Activated CD4-positive, CD25-positive, alpha-beta regulatory T cell (primary cell): ENCODE results near the gene ADGRV1.
"Not testable (repeated sequence)": the region's sequence is repeated elsewhere in the genome, so short reads cannot be mapped to it uniquely, and the experiment has no call there.

Experiments
- DNase-seq, 4 experiments: peaks; one replicate each; lab custom pipeline; 2025; lab: John Stamatoyannopoulos, UW

Gene ADGRV1

GRCh38 chr5:90947667-90948066, 389.1 kb downstream of the ADGRV1 start:
- DNase-seq: no peak

GRCh38 chr5:90948969-90949368, 390.4 kb downstream of the ADGRV1 start:
- DNase-seq: no peak

- no peak for DNase-seq
These were observed 391.1 kb downstream of the ADGRV1 start for GRCh38 chr5:90949469-90950358.

- no peak for DNase-seq
These were observed 396.5 kb downstream of the ADGRV1 start for GRCh38 chr5:90955001-90955635.

- no peak for DNase-seq
These were observed 398.0 kb downstream of the ADGRV1 start for GRCh38 chr5:90956511-90957097.

- DNase-seq: no peak
These were observed 399.3 kb downstream of the ADGRV1 start for GRCh38 chr5:90957906-90958305.

- no peak for DNase-seq
These were observed 400.7 kb downstream of the ADGRV1 start for GRCh38 chr5:90959262-90959661.

- DNase-seq: no peak
These were observed 403.9 kb downstream of the ADGRV1 start for GRCh38 chr5:90962481-90962880.

GRCh38 chr5:90965110-90965685, 406.6 kb downstream of the ADGRV1 start:
- DNase-seq: no peak

GRCh38 chr5:90967443-90967842, 408.8 kb downstream of the ADGRV1 start:
- no peak for DNase-seq

- DNase-seq: no peak
These were observed 409.3 kb downstream of the ADGRV1 start for GRCh38 chr5:90967851-90968250.

- DNase-seq: no peak
These were observed 409.7 kb downstream of the ADGRV1 start for GRCh38 chr5:90968319-90968718.

GRCh38 chr5:90969945-90970344, 411.3 kb downstream of the ADGRV1 start:
- not testable (repeated sequence) for DNase-seq

GRCh38 chr5:90981177-90981576, 422.6 kb downstream of the ADGRV1 start:
- DNase-seq: no peak

- no peak for DNase-seq
These were observed 423.2 kb downstream of the ADGRV1 start for GRCh38 chr5:90981821-90982220.

GRCh38 chr5:90982576-90982975, 424.0 kb downstream of the ADGRV1 start:
- DNase-seq: no peak

- no peak for DNase-seq
These were observed 424.6 kb downstream of the ADGRV1 start for GRCh38 chr5:90983148-90983547.

GRCh38 chr5:90983711-90984124, 425.1 kb downstream of the ADGRV1 start:
- DNase-seq: no peak

- DNase-seq: no peak
These were observed 426.7 kb downstream of the ADGRV1 start for GRCh38 chr5:90985341-90985740.

GRCh38 chr5:90987726-90988125, 429.1 kb downstream of the ADGRV1 start:
- DNase-seq: no peak

GRCh38 chr5:90991201-90991600, 432.6 kb downstream of the ADGRV1 start:
- DNase-seq: no peak

- no peak for DNase-seq
These were observed 436.2 kb downstream of the ADGRV1 start for GRCh38 chr5:90994796-90995195.

- no peak for DNase-seq
These were observed 437.5 kb downstream of the ADGRV1 start for GRCh38 chr5:90996089-90996488.
